ENCODE results near the gene AMFR. TPM values are rescaled to one million over a fixed set of nuclear protein-coding genes. Genes with fewer than 3 reads are reported as not detected.

The AMFR gene
- total and polyA plus RNA-seq, 4 donors, result 43.3 to 309 (median 98.4) TPM

DNA sequence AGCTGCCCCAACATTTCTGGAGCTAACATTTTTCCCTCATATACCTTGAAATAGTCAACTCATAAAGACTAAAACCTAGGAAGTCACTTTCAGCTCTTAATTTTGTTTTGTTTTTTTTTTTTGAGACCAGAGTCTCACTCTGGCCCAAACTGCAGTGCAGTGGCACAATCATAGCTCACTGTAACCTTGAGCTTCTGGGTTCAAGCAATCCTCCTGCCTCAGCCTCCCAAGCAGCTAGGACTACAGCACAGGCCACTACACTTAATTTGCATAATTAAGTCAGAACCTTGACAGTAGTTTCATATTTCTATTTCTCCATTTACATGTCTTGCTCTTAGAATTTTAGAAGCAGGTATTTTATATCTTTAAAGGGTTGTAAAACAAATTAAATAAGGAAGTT, 4.7 kb downstream of the AMFR start:
- Histone ChIP-seq H3K4me1 (ENCODE audit: control insufficient read depth in 4 of 4, insufficient read depth in 4 of 4, low read length in 3 of 4) (peaks cover 13 to 30% (median 18%) of the 10 kb centered on the region in 4 donors), H3K27ac (ENCODE audit: low read depth in 1 of 2, low read length in 2 of 2) (no peak overlapping the region), H3K4me3 (ENCODE audit: low read depth in 1 of 3, low read length in 3 of 3) (no peak overlapping the region), H3K36me3 (ENCODE audit: control insufficient read depth in 4 of 4, insufficient read depth in 3 of 4, low read depth in 1 of 4, low read length in 3 of 4) (peaks cover 0 to 2% (median 0%) of the 10 kb centered on the region in 4 donors), H3K9ac (ENCODE audit: low read depth in 1 of 2, low read length in 2 of 2) (no peak overlapping the region), H3K27me3 (ENCODE audit: control insufficient read depth in 4 of 4, insufficient read depth in 4 of 4, low read length in 3 of 4) (no peaks in the 10 kb centered on the region), H3K9me3 (ENCODE audit: control insufficient read depth in 4 of 4, low read length in 3 of 4) (no peaks in the 10 kb centered on the region)
- TF ChIP-seq YY1 (IDR thresholded peaks at IDR 0.05) (no peak), TAF1 (conservative IDR thresholded peaks at IDR 0.05) (no peak), RAD21 (IDR thresholded peaks at IDR 0.05) (no peak), NR2F2 (IDR thresholded peaks at IDR 0.05) (no peak), FOXA2 (IDR thresholded peaks at IDR 0.05) (no peak), RXRA (IDR thresholded peaks at IDR 0.05) (no peak)
- TF ChIP-seq, protein P1, sequence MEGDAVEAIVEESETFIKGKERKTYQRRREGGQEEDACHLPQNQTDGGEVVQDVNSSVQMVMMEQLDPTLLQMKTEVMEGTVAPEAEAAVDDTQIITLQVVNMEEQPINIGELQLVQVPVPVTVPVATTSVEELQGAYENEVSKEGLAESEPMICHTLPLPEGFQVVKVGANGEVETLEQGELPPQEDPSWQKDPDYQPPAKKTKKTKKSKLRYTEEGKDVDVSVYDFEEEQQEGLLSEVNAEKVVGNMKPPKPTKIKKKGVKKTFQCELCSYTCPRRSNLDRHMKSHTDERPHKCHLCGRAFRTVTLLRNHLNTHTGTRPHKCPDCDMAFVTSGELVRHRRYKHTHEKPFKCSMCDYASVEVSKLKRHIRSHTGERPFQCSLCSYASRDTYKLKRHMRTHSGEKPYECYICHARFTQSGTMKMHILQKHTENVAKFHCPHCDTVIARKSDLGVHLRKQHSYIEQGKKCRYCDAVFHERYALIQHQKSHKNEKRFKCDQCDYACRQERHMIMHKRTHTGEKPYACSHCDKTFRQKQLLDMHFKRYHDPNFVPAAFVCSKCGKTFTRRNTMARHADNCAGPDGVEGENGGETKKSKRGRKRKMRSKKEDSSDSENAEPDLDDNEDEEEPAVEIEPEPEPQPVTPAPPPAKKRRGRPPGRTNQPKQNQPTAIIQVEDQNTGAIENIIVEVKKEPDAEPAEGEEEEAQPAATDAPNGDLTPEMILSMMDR (IDR thresholded peaks at IDR 0.05; ENCODE audit: low read depth, low read length, missing input control), result no peak
- TF ChIP-seq, protein P2, sequence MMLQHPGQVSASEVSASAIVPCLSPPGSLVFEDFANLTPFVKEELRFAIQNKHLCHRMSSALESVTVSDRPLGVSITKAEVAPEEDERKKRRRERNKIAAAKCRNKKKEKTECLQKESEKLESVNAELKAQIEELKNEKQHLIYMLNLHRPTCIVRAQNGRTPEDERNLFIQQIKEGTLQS (IDR thresholded peaks at IDR 0.05), result no peak
- TF ChIP-seq, protein P3, sequence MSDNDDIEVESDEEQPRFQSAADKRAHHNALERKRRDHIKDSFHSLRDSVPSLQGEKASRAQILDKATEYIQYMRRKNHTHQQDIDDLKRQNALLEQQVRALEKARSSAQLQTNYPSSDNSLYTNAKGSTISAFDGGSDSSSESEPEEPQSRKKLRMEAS (IDR thresholded peaks at IDR 0.05), result no peak
- TF ChIP-seq, protein P4, sequence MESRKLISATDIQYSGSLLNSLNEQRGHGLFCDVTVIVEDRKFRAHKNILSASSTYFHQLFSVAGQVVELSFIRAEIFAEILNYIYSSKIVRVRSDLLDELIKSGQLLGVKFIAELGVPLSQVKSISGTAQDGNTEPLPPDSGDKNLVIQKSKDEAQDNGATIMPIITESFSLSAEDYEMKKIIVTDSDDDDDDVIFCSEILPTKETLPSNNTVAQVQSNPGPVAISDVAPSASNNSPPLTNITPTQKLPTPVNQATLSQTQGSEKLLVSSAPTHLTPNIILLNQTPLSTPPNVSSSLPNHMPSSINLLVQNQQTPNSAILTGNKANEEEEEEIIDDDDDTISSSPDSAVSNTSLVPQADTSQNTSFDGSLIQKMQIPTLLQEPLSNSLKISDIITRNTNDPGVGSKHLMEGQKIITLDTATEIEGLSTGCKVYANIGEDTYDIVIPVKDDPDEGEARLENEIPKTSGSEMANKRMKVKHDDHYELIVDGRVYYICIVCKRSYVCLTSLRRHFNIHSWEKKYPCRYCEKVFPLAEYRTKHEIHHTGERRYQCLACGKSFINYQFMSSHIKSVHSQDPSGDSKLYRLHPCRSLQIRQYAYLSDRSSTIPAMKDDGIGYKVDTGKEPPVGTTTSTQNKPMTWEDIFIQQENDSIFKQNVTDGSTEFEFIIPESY (IDR thresholded peaks at IDR 0.05), result no peak
- DNase-seq (ENCODE audit: low spot score), result no peak

DNA sequence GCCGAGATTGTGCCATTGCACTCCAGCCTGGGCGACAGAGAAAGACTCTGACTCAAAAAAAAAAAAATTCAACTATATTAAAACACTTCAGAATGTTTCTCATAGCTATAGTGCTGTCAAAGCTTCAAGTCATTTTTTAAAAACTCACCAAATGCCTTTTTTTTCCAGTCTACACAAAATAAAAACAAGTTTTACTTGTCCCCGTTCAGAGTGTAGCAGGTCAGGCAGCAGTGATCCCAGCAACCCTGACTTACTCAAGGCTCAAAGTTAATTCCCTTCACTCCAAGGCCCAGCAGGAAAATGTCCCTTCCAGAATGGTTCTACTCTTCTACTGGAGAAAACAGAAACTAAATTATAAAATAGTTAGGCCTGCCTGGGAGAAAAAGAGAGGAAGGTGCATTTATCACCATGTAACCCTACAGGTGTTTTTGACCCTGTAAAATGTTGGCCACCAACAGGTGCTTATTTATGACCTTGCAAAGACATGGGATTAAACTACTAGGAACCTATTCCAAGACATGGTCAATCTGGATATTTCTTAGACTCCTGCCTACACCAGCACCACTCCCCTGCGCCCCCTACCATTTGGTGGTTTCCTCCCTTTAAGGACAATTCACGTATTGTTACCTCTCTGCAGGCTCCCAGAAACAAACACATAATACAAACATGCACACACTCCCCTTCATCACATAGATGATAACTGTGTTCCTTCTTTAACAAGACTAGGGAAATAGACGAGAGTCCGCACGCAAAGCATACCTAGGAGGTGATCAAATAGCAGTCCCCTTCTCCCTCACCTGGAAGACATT, 5.4 kb downstream of the AMFR start:
- no peak overlapping the region for H3K4me3 ChIP-seq (ENCODE audit: low read depth in 1 of 3, low read length in 3 of 3)
- H3K36me3 ChIP-seq (ENCODE audit: control insufficient read depth in 4 of 4, insufficient read depth in 3 of 4, low read depth in 1 of 4, low read length in 3 of 4), result peaks cover 0 to 2% (median 0%) of the 10 kb centered on the region in 4 donors
- no peak overlapping the region for H3K9ac ChIP-seq (ENCODE audit: low read depth in 1 of 2, low read length in 2 of 2)
- no peak for TF ChIP-seq HNF4A (conservative IDR thresholded peaks at IDR 0.05)
- TF ChIP-seq FOXA2 (IDR thresholded peaks at IDR 0.05), result no peak
- TF ChIP-seq, protein P2 (IDR thresholded peaks at IDR 0.05), result no peak
- TF ChIP-seq NR2F2 (IDR thresholded peaks at IDR 0.05), result no peak
- no peak for TF ChIP-seq SP1 (IDR thresholded peaks at IDR 0.05)
- no peak for TF ChIP-seq RAD21 (IDR thresholded peaks at IDR 0.05)
- TF ChIP-seq YY1 (IDR thresholded peaks at IDR 0.05), result no peak
- TF ChIP-seq, protein P3 (IDR thresholded peaks at IDR 0.05), result no peak
- no peak for TF ChIP-seq RXRA (IDR thresholded peaks at IDR 0.05)
- TF ChIP-seq, protein P1 (IDR thresholded peaks at IDR 0.05; ENCODE audit: low read depth, low read length, missing input control), result no peak
- TF ChIP-seq, protein P5, sequence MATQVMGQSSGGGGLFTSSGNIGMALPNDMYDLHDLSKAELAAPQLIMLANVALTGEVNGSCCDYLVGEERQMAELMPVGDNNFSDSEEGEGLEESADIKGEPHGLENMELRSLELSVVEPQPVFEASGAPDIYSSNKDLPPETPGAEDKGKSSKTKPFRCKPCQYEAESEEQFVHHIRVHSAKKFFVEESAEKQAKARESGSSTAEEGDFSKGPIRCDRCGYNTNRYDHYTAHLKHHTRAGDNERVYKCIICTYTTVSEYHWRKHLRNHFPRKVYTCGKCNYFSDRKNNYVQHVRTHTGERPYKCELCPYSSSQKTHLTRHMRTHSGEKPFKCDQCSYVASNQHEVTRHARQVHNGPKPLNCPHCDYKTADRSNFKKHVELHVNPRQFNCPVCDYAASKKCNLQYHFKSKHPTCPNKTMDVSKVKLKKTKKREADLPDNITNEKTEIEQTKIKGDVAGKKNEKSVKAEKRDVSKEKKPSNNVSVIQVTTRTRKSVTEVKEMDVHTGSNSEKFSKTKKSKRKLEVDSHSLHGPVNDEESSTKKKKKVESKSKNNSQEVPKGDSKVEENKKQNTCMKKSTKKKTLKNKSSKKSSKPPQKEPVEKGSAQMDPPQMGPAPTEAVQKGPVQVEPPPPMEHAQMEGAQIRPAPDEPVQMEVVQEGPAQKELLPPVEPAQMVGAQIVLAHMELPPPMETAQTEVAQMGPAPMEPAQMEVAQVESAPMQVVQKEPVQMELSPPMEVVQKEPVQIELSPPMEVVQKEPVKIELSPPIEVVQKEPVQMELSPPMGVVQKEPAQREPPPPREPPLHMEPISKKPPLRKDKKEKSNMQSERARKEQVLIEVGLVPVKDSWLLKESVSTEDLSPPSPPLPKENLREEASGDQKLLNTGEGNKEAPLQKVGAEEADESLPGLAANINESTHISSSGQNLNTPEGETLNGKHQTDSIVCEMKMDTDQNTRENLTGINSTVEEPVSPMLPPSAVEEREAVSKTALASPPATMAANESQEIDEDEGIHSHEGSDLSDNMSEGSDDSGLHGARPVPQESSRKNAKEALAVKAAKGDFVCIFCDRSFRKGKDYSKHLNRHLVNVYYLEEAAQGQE (IDR thresholded peaks at IDR 0.05), result no peak
- H3K4me1 ChIP-seq (ENCODE audit: control insufficient read depth in 4 of 4, insufficient read depth in 4 of 4, low read length in 3 of 4), result peaks cover 13 to 30% (median 18%) of the 10 kb centered on the region in 4 donors
- 92% methylated on average over 8 of the region's 8 CpGs for WGBS
- no peaks in the 10 kb centered on the region for H3K9me3 ChIP-seq (ENCODE audit: control insufficient read depth in 4 of 4, low read length in 3 of 4)
- no peaks in the 10 kb centered on the region for H3K27me3 ChIP-seq (ENCODE audit: control insufficient read depth in 4 of 4, insufficient read depth in 4 of 4, low read length in 3 of 4)
- DNase-seq (ENCODE audit: low spot score), result no peak
- no peak overlapping the region for H3K27ac ChIP-seq (ENCODE audit: low read depth in 1 of 2, low read length in 2 of 2)

Measured in liver (tissue), 9 donors.